Right hindlimb (tissue), 1 donor: ENCODE measurements around the gene AACS.
"Not testable (repeated sequence)": the region's sequence is repeated elsewhere in the genome, so short reads cannot be mapped to it uniquely, and the experiment has no call there.

Source experiments
- DNase-seq: peaks from one replicate; pipeline ENCODE4 v3.0.0-alpha.2; 2018

AACS gene

DNA sequence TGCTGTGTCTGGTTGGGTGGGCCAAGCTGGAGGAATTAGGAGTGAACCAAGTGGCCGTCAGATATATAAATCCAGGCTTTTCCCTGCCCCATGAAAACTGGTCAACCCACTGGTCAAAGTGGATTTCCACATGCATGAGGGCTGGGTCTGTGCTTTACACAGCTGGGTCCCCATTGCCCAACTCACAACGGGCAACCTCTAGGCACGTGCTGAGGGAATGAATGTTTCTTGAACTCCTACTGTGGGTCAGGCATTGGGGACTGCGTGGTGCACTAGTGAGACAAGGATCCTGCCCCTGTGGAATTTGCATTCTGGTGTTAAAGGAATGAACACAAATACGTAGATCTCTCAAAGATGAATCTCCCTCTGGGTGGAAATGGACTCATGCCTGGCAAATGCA lies 7.5 kb upstream of the AACS start:
- DNase-seq: no peak

DNA sequence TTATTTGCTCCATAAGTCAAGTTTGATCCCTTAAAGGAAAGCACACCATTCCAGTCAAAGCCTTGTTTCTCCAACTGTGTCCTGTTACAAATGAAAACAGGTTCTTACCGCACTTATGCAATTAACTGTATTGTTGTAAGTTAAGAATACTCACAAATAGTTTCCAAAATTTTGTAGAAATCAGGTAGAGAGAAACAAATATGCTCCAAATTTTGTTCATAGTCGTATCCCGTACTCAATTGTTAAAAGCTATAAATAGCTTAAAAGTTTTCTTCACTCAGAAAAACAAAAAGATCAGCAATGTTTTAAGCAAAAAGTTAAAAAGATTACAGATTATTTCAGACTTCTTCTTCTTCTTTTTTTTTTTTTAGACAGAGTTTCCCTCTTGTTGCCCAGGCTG lies 4.0 kb upstream of the AACS start:
- DNase-seq: no peak

DNA sequence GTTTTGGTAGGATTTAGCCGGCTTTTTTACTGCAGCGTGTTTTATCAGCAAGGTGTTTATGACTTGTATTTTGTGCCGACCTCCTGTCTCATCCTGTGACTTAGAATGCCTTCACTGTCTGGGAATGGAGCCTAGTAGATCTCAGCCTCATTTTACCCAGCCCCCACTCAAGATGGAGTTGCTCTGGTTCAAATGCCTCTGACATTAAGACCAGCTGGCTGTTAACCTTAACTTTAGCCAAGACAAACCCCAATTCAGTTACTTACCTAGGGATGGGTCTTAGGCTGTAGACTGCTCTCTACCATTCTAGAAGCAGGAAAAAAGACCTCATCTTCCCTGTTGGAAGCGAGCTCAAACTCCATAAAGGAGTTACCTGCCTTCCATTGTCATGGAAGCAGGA lies 1.7 kb upstream of the AACS start:
- not testable (repeated sequence) for DNase-seq

DNA sequence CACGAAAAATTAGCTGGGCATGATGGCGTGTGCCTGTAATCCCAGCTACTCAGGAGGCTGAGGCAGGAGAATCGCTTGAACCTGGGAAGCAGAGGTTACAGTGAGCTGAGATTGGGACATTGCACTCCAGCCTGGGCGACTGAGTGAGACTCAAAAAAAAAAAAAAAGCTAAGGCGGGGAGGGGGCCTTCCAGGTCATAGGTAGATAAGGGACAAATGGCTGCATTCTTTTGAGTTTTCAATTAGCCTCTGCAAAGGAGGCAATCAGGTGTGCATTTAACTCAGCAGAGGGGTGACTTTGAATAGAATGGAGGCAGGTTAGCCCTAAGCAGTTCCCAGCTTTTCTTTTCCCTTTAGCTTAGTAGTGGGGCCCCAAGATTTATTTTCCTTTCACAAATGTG lies 743 bp upstream of the AACS start:
- no peak for DNase-seq

DNA sequence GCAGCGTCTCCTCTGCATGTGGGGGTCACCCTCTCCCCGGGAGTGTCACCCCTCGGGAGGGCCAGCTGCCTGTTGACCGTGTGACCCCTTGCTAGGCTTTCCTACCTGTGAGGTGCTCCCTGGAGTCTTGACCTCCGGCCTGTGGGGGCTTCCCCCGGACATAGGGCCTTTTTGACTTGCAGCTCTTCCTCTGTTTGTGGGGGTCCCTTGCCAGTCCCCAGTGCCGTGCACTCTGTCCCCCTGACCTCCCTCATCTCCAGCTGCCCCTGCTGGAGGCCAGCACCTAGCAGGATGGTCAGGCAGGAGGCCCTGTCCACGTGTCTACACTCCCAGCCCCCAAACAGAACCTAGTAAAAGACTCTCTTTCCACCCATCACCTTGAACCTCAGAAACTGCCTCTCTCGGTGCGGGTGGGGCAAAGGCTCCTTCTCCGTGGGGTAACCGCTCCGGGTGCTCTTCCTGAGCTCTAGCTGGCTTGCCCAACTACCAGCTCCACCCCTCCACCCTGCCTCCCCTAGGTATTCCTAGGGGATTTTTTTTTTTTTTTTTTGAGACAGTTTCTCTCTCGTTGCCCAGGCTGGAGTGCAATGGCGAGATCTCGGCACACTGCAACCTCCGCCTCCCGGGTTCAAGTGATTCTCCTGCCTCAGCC lies 810 bp downstream of the AACS start:
- DNase-seq: no peak

DNA sequence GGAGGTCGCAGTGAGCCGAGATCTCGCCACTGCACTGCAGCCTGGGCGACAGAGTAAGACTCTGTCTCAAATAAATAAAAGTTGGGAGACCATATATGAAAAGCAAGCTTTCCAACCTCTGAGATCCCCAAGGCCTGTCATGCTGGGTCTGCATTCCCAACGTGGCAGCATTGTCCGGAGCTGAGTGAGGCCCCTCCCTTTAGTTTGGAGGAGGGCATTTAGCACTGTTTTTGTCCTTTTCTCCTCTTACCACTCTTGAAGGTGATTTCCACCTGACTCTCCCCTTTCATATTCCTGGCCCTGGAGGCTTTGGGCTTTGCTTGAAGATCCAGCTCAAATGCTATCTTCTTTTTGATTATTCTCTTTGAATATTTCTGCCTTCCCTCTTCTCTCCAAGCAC lies 3.2 kb downstream of the AACS start:
- no peak for DNase-seq

DNA sequence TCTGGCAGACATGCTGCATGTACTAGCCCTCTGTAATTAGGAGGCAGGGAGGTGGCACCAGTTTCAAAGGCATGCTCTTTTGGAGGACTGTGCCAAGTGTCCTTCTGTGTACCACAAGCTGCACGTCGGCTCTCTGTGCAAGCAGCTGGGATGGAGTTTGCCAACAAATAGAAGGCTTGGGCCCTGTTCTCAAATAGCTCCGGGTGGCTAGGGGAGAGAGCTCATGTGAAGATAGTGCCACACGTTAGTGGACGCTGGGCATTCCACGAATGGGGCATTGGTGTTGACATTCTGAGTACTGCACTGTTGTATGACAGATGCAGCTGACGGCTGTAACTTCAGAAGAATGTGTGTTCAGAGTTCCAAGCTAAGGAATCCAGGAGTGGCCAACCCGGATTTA lies 4.4 kb downstream of the AACS start:
- DNase-seq: peak; percentile 62

DNA sequence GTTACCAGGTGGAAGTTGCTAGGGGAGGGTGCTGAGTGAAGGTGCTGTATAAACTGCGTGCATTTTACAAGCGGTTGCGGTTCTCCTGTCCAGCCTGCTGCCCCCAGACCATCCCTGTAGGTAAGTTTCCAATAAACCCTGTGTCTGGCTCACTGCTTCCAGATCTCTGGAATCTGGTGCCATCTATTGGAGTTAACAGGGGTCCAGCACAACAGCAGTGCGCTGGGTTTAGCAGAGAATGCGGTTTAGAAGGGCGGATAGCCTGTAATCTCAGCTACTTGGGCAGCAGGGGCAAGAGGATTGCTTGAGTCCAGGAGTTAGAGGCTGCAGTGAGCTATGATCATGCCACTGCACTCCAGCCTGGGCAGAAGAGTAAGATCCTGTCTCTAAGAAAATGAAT lies 4.9 kb downstream of the AACS start:
- no peak for DNase-seq

DNA sequence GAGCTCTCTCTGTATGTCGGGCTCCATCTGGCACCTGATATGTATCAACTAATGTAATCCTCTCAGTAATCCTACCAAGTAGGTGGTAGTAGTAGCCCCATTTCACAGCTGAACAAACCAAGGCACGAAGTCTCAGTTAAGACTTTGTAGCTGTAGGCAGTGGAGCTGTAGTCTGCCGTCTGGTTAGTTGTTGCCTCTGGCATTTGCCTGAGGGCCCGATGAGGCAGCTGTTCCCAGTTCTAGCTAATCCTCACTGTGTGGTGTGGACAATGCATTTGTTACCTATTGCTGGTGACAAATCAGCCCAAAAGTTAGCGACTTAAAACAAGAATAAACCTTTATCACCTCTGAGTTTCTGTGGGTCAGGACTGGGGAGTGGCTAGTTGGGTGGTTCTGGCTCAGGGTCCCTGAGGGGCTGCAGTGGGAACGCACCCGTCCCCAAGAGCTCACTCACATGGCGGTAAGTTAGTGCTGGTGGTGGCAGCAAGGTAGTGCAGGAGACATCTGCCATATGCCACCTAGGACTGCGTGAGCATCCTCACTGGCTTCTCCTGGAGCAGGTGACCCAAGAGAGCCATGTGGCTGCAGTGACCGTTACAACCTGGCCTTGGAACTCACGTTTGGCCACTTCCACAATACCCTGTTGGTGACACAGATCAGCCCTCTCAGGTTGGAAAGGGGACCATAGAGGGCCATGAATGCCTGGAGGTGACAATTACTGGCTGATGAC lies 5.6 kb downstream of the AACS start:
- DNase-seq: no peak

DNA sequence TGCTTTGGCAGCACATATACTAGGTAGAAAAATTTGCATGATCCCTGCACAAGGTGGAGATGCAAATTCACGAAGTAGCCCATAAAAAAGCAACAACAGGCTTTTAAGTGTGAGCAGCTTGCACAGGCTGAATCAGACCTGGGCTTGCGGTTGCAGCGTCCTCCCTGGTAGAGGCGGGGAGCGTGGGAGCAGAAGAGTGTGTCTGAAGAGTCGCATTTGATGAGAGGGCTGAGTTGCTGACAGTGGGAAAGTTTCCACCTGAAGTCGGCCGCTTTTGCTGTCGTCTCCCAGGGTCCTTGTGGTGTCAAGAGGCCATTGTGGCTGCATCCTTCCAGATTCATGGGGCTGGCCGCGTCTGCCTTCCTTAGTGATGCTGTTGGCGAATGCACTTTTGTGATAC lies 6.2 kb downstream of the AACS start:
- no peak for DNase-seq

DNA sequence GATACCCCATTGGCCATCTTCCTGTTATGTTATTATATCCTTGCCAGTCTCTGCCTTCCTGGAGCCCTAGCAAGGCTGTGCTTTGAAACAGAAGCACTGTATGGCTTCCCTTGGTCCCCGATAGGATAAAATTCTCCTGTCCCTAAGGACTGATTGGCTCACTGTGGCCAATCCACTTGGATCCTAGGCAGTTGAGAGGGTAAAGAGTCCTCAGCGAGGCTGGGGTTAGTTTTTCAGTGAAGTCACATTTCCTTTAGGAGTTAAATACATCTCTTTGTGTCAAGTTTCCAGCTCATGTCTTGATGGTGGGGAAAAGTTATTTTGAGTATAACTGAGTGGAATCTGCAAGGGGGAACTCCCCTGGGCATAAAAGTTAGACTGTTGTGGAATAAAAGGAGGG lies 7.3 kb downstream of the AACS start:
- DNase-seq: no peak

DNA sequence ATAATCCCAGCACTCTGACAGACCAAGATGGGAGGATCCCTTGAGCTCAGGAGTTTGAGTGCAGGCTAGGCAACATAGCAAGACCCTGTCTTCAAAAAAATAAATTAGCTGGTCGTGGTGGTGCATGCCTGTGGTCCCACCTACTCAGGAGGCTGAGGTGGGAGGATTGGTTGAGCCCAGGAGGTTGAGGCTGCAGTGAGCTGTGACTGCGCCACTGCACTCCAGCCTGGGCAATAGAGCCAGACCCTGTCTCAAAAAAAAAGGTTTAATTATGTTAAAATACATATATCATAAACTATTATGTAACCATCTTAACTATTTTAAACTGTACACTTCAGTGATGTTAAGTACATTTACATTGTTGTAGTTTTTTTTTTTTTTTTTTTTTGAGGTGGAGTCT lies 9.1 kb downstream of the AACS start:
- DNase-seq: not testable (repeated sequence)

DNA sequence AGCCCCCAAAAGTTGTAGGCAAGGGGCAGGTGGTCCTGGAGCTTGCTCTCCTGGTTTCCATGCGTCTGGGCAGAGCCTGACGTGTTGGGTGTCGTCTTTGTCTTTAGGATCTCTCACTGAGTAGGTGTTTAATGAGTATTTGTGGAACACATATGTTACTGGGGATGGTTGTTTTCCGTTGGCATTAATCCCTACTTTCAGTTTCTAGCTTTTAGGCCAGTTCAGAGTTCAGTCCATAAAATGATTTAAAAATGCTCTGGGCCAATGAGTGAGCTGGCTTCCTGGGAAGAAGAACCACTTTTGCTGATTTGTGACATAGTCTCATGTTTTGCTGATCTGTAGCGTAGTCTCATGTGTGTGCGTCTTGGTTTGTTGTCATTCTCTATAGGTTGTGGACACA lies 10.9 kb downstream of the AACS start:
- no peak for DNase-seq

DNA sequence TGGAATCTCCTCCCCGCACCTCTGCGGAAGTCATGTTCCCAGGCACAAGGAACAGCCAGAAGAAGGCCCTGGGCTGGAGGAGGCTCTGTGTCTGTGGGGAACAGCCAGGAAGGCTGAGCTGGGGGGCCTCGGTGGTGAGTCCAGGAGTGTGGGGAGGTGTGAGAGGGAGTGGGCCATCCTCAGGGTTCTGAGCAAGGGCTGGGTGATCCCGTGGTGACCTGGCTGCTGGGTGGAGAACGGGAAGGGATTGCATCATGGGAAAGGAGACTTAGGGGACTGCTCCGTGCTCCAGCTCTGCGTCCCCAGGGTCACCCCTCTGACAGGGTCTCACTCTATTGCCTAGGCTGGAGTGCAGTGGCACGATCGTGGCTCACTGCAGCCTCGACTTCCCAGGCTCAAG lies 13.8 kb downstream of the AACS start:
- DNase-seq: no peak

DNA sequence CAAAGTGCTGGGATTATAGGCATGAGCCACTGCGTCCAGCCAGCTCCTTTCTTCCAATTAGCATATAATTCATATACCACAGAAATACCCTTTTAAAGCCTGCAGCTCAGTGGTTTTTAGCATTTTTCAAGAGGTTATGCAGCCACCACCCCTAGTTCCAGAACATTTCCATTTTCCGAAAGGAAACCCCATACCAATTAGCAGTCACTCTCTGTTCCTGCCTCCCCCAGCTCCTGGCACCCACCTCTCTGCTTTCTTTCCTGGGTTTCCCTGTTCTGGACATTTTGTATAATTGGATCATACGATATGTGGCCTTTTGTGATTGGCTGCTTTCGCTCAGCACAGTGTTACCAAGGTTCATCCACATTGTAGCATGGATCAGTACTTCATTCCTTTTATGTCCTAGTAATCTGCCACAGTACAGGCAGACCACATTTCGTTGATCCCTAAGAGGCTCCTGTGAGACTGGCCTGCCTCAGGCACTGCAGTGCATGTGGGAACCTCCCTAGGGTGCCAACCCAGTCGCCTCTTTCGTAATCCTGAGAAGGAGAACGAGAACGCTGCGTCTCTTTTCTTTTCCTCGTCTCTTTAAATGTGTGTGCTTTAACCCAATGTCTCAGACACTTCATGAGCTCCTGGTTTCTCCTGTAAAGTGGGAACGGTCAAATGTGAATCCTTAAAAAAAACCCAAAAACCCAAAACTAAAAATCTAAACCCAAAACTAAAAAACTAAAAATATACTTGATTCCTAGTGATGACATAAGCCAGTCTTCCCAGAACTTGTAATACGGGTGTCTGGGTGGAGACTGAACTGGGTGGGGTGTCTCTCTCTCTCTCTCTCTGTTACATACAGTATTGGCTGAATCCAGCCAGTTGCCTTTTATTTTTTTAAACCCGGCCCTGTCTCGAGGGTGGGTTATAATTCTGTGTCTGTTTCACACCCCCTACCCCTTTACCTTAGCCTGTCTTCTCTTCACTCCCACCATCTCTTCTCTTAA lies 14.7 kb downstream of the AACS start:
- no peak for DNase-seq

DNA sequence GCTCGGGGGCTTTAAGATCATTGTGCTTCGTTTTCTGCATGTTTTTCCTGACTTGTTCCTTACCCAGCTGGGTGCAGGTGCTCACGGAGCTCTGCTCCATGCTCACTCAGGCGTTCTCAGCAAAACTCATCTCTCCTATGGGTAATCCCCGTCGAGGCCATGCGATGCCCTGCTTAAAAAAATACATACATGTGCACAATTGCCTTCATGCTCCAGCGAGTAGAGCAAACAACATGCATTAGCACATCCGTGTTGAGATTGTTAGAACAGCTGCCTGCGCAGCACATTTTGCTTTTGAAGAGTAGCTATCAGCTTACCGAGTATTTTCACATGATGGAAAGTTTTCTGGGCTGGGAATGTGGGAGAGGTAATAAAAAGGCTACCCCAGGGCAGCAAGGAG lies 16.2 kb downstream of the AACS start:
- no peak for DNase-seq

DNA sequence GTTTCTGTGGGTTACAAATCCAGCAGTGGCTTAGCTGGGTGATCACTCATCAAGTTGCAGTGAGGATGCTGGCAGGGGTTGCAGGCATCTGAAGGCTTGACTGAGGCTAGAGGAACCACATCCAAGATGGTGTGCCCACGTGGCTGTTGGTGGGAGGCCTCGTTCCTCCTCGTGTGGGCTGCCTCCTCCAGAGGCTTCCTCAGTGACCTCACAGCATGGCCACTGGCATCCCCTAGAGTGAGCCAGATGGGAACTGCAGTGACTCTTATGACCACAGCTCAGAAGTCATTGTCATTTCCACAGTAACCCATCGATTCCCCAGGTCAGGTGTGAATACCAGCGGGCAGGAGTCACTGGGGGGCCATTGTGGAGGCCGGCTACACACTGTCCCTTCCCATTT lies 17.8 kb downstream of the AACS start:
- no peak for DNase-seq

DNA sequence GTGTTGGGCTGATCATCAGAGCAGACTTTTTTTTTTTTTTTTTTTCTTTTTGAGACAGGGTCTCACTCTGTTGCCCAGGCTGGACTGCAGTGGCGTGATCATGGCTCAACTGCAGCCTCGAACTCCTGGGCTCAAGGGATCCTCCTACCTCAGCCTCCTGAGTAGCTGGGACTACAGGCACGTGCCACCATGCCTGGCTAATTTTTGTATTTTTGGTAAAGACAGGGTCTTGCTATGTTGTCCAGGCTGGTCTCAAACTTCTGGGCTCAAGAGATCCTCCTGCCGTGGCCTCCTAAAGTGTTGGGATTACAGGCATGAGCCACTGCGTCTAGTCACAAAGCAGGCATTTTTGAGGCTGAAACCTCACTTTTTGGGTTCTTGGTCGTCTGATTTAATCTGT lies 23.0 kb downstream of the AACS start:
- not testable (repeated sequence) for DNase-seq

DNA sequence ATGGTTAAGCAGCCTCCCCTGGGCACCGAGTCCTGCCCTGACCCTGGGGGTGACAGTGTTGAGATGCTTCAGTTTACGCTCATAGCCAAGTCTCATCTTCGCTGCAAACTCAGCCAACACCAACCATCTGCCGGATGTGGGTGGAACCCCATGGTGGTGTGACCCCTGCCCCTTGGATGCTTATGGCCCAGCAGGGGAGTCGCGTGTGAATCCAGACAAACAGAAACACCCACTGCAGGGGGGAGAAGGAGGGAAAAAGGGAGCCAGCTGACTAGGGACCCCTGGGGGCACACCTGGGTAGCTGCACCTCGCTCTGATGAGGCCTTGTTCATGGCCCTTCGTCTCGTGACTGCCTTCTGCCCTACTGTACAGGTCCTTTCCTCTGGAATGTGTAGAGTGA lies 23.8 kb downstream of the AACS start:
- DNase-seq: no peak

DNA sequence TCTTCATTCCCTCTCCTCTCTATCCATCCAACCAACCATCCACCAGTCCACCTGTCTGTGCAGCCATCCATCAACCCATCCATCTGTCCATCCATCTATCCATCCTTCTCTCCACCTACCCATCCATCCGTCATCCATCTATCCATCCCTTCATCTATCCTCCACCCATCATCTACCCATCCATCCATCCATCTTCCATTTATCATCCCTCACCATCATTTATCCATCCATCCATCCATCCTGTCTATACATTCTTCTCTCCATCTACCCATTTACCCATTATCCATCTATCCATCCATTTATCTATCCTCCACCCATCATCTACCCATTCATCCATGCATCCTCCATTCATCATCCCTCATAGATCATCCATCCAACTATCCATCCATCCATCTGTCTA lies 24.4 kb downstream of the AACS start:
- no peak for DNase-seq

DNA sequence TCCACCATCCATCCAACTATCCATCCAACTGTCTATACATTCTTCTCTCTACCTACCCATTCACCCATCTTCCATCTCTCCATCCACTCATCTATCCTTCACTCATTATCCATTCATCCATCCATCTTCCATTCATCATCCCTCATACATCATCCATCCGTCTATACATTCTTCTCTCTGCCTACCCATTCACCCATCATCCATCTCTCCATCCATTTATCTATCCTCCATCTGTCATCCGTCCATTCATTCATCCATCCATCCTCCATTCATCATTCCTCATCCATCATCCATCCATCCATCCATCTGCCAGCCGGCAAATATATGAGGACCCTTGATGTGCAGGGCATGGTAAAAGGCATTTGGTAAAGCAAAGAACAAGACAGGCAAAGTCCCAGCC lies 25.2 kb downstream of the AACS start:
- no peak for DNase-seq

DNA sequence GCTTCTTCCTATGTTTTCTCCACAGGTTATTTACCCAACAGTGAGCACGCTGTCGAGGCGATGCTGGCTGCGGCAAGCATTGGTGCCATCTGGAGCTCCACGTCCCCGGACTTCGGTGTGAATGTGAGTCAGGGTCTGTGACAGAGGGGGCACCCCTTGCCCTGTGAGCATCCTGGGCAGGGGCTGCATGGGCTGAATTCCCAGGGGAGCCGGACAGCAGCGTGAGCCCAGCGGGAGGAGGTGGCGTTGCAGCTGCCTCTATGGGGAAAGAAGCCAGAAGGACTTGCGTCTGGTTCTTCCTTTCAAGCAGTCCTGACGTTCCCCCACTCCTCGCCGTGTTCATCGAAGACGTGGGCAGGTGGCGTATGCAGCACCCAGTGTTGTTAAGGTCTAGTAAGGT lies 26.2 kb downstream of the AACS start:
- DNase-seq: no peak

DNA sequence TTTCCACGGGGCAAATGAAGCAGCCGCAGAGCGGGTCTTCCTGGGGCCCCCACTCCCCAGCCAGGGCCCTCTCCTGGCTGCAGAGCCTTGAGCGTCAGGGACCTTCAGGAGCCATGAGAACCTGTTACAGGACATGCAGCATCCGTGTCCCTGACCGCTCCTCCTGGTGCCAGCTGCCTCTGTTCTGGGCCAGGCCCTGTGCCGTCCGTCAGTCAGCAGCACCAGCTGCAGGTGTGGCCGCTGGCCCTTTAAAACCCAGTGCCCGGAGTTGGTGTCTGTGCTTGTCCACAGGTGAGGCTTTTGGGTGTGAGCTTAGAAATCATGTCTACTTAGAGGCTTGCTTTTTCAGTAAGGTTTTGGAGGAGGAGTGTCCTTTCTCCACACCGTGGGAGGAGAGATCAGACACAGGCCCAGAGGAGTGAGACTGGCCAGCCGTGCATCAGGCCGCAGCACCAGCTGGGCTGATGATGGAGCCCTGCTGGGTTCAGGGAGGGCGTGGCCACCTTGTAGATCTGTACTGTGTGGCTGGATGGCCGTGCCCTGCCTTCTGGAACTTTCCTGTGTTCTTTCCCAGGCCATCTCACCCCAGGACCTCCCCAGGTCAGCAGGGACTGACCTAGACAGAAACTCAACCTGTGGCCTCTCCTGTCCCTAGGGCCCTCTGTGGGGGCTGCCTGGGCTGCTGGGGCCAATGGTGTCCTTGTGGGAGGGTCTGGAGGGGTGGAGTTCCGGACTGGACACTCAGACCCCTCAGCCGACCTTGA lies 27.1 kb downstream of the AACS start:
- DNase-seq: no peak
